Measurements from ENCODE around the gene DDAH1. TPM values are rescaled to one million over a fixed set of nuclear protein-coding genes. Genes with fewer than 3 reads are reported as not detected.

The DDAH1 gene
- total RNA-seq, 4 donors from 2014 or later, result 12.9 to 28.9 (median 18.2) TPM

- H3K9me3 ChIP-seq, result no peaks in the 10 kb centered on the region
- TF ChIP-seq CTCF (IDR thresholded peaks at IDR 0.05), result no peak
- TF ChIP-seq POLR2A (IDR thresholded peaks at IDR 0.05), result no peak
Measured at GRCh38 chr1:85393490-85393889, 71.5 kb downstream of the DDAH1 start.

GRCh38 chr1:85388416-85388815 lies 76.5 kb downstream of the DDAH1 start:
- no peaks in the 10 kb centered on the region for H3K4me1 ChIP-seq
- H3K27ac ChIP-seq, result no peak overlapping the region
- TF ChIP-seq POLR2A (IDR thresholded peaks at IDR 0.05), result no peak
- no peak for TF ChIP-seq CTCF (IDR thresholded peaks at IDR 0.05)
- no peaks in the 10 kb centered on the region for H3K27me3 ChIP-seq
- H3K4me3 ChIP-seq, result no peak overlapping the region
- no peaks in the 10 kb centered on the region for H3K36me3 ChIP-seq
- no peaks in the 10 kb centered on the region for H3K9me3 ChIP-seq
- no peak for DNase-seq
- intact Hi-C loops (cut with DNase I; ENCODE audit: low total_unique reads), result no loop called here

More at GRCh38 chr1:85393490-85393889, 71.5 kb downstream of the DDAH1 start:
- H3K4me3 ChIP-seq, result no peak overlapping the region
- no peaks in the 10 kb centered on the region for H3K36me3 ChIP-seq
- no peak overlapping the region for H3K27ac ChIP-seq
- H3K27me3 ChIP-seq, result no peaks in the 10 kb centered on the region
- intact Hi-C loops (cut with DNase I; ENCODE audit: low total_unique reads), result no loop called here
- no peak for DNase-seq
- H3K4me1 ChIP-seq, result no peaks in the 10 kb centered on the region

- DNase-seq, result no peak
- H3K4me3 ChIP-seq, result no peak overlapping the region
- H3K36me3 ChIP-seq, result no peaks in the 10 kb centered on the region
- H3K27me3 ChIP-seq, result no peaks in the 10 kb centered on the region
- H3K4me1 ChIP-seq, result no peaks in the 10 kb centered on the region
- intact Hi-C loops (cut with DNase I; ENCODE audit: low total_unique reads), result no loop called here
- H3K27ac ChIP-seq, result no peak overlapping the region
- TF ChIP-seq POLR2A (IDR thresholded peaks at IDR 0.05), result no peak
- no peak for TF ChIP-seq CTCF (IDR thresholded peaks at IDR 0.05)
- H3K9me3 ChIP-seq, result peaks cover 0 to 3% of the 10 kb centered on the region in 2 donors
Measured at GRCh38 chr1:85387781-85388180, 77.2 kb downstream of the DDAH1 start.

- H3K4me1 ChIP-seq, result no peaks in the 10 kb centered on the region
- no peaks in the 10 kb centered on the region for H3K36me3 ChIP-seq
- H3K27ac ChIP-seq, result no peak overlapping the region
- DNase-seq, result no peak
- H3K4me3 ChIP-seq, result no peak overlapping the region
- TF ChIP-seq CTCF (IDR thresholded peaks at IDR 0.05), result no peak
- TF ChIP-seq POLR2A (IDR thresholded peaks at IDR 0.05), result no peak
- peaks cover 0 to 3% of the 10 kb centered on the region in 2 donors for H3K9me3 ChIP-seq
- H3K27me3 ChIP-seq, result no peaks in the 10 kb centered on the region
- intact Hi-C loops (cut with DNase I; ENCODE audit: low total_unique reads), result no loop called here
Measured at GRCh38 chr1:85386068-85386722, 78.8 kb downstream of the DDAH1 start.

DNA sequence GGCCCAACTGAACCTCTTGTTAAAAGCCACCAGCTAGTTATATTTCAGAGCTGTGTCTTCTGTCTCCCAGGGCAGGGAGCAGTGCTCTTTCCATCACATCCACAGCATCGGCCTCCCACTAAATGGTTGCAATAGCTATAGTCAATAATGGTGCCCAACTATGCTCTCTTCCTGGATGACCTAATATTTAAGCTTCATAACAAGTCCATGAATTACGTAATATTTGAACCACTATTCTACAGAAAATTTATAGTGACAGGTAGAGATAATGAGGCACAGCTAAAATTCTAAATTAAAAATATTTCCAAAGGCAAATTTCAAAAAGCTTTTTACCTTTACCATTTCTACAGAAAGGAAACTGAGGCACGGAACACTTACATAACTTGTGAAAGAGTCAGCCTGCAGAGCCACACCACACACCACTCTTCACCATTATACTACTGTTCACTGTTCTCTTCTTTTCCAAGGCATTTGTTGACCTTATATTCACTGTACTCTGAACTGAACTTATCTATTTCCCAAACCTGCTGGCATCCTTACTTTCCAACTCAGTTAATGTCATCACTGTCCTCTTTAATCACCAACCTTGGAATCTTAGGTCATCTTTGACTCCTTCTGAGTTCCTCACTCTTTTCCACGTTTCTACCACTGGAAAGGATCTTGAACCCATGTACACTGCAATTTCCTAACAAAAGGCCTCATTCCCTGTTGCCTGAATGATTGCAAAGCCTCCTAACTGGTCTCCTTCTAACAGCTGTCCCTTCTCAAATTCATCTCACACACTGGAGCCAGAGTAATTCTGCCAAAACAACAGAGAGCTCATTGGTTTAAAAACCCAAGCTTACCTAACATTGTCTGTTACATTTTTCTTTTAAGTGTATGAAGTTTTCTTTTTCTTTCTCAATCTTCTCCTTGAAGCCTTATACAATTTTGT lies 85.5 kb downstream of the DDAH1 start:
- Histone ChIP-seq H3K27ac (no peak overlapping the region), H3K4me1 (no peaks in the 10 kb centered on the region), H3K36me3 (no peaks in the 10 kb centered on the region), H3K9me3 (peaks cover 0 to 3% of the 10 kb centered on the region in 2 donors), H3K4me3 (no peak overlapping the region), H3K27me3 (no peaks in the 10 kb centered on the region)
- intact Hi-C loops (cut with DNase I; ENCODE audit: low total_unique reads), result no loop called here
- TF ChIP-seq CTCF (IDR thresholded peaks at IDR 0.05), result no peak
- TF ChIP-seq POLR2A (IDR thresholded peaks at IDR 0.05), result no peak
- DNase-seq, result no peak

All from uterus (tissue), 4 donors.